IPS-18a (cell line): ENCODE measurements around the gene CUL7.

Experiments
- H3K27ac ChIP-seq: one replicate; pipeline ENCODE4 v1.5.1; 2013; ENCODE audit warnings: low read length
- H3K27me3 ChIP-seq: one replicate; pipeline ENCODE4 v1.6.1; 2013; ENCODE audit warnings: mild to moderate bottlenecking, low read length; ENCODE audit not compliant: control insufficient read depth, insufficient read depth
- H3K36me3 ChIP-seq: one replicate; pipeline ENCODE4 v1.6.1; 2013; ENCODE audit warnings: low read depth, low read length; ENCODE audit not compliant: control insufficient read depth
- H3K4me1 ChIP-seq: one replicate; pipeline ENCODE4 v1.6.1; 2013; ENCODE audit warnings: low read depth, low read length; ENCODE audit not compliant: control insufficient read depth
- H3K4me3 ChIP-seq: one replicate; pipeline ENCODE4 v1.5.1; 2013; ENCODE audit warnings: low read length
- H3K9ac ChIP-seq: one replicate; pipeline ENCODE4 v1.6.1; 2013; ENCODE audit warnings: mild to moderate bottlenecking, low read length, moderate library complexity
- H3K9me3 ChIP-seq: one replicate; pipeline ENCODE4 v1.6.1; 2013; ENCODE audit warnings: low read depth, low read length; ENCODE audit not compliant: control insufficient read depth

CUL7 gene

DNA sequence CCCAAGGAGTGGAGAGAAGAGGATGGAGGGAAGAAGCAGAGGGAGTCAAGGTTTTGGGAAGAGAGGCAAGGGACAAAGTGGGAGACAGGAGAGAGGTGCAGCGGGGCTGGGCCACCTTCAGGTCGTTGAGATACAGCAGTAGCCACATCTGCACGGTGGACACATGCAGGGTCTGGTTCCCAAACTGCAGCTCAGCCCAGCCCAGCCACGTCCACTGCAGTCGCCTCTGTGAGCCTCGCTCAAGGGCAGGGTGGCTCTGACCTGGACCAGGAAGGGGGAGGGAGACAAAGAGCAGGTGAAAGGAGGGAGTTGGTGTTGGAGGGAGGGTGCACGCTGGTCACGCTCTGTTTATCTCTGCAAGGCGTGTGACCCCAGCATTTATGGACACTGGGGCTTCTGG is 14.9 kb downstream of the CUL7 start:
- no peak overlapping the region for H3K27ac ChIP-seq
- H3K36me3 ChIP-seq, result peaks cover 32% of the 10 kb centered on the region
- H3K27me3 ChIP-seq, result no peaks in the 10 kb centered on the region
- no peaks in the 10 kb centered on the region for H3K4me1 ChIP-seq
- no peak overlapping the region for H3K9ac ChIP-seq
- H3K4me3 ChIP-seq, result no peak overlapping the region
- no peaks in the 10 kb centered on the region for H3K9me3 ChIP-seq

DNA sequence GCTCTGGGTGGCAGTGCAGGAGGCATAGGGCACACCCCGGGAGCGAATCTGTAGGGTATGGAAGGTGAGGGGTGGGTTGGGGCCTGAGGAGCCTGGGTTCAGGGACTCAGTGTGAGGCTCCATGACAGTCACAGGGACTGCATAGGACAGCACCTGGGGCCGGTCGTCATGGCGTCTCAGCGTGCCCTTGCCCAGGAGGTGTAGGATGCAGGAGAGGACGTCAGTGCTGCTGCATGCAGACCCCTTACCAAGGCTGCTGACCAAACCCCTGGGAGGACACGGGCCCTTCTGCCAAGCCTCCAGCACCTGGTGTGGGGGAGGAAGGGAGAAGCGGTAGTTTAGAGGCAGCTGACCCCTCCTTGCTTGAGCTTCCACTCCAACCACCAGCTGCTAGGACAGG is 15.9 kb downstream of the CUL7 start:
- Histone ChIP-seq H3K4me3 (no peak overlapping the region), H3K27me3 (no peaks in the 10 kb centered on the region), H3K36me3 (peaks cover 24% of the 10 kb centered on the region), H3K27ac (no peak overlapping the region), H3K9me3 (no peaks in the 10 kb centered on the region), H3K9ac (no peak overlapping the region), H3K4me1 (no peaks in the 10 kb centered on the region)

DNA sequence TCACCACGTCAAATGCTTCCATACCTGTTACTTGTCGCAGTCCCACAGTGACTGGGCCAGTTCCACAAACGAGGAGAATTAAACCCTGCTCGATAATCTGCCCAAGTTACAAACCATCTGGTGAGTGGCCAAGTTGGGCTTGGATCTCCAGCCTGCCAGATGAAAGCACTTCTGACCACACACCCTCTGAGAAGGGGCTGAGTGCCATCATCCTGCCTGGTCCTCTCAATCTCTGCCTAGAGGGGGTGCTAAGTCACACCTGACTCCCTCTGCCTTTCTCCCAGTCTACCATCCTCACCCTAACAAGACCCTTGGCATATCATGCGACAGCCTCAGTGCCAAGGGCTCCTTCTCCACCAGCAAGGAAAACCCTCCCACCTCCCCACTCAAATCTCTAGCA is 16.5 kb downstream of the CUL7 start:
- H3K4me3 ChIP-seq, result no peak overlapping the region
- no peak overlapping the region for H3K27ac ChIP-seq
- no peak overlapping the region for H3K9ac ChIP-seq
- H3K36me3 ChIP-seq, result peaks cover 26% of the 10 kb centered on the region
- H3K4me1 ChIP-seq, result no peaks in the 10 kb centered on the region
- no peaks in the 10 kb centered on the region for H3K9me3 ChIP-seq
- H3K27me3 ChIP-seq, result no peaks in the 10 kb centered on the region

DNA sequence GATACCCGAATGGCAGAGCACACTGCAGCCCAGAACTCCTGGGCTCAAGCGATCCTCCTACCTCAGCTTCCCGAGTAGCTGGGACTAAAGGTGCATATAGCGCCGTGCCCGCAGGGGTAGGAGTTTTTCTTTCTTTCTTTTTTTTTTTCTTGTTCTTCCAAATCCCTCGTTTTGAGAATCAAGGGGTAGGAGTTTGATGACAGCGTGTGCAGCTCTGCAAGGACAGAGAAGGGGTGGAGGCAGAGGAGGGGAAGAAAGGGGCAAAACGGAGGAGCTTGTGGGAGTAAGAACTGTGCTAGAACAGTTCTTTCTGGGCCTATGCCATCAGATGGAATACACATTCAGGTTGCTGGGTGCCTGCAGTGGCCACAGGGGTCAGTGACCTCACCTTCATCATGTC is 16.9 kb downstream of the CUL7 start:
- no peak overlapping the region for H3K27ac ChIP-seq
- no peaks in the 10 kb centered on the region for H3K4me1 ChIP-seq
- no peaks in the 10 kb centered on the region for H3K9me3 ChIP-seq
- H3K27me3 ChIP-seq, result no peaks in the 10 kb centered on the region
- H3K9ac ChIP-seq, result no peak overlapping the region
- H3K4me3 ChIP-seq, result no peak overlapping the region
- H3K36me3 ChIP-seq, result peaks cover 31% of the 10 kb centered on the region

DNA sequence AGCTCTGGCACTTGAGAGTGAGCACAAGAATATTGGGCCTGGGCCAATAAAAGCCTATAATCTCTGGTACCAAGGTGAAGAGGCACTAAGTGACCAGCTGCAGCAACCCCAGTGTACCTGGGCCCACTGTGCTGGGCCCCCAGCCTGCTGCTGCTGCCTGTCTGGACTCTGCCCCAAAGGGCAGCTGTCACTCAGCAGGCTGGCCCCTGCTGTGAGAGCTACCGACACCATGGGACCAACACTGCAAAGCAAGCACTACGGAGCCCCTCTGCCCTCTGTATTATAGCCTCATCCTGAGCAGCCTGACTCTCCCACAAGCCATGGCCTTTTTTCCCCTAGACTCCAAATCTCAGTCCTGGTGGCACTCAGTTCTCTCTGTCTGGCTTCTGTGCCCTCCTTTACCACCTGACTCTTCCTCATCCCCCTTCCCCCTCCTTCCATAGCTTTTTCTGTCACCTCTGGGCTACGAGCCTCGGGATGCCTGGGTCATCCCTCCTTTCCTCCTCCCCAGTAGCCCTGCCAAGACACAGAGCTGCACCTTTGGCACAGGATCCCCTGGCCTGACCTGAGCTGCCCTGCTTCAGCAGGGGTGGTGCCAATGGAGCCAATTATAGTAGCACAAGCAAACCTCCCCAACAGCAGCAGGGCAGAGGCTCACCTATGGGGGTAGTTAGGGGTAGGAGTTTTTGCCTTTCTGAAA is 18.0 kb downstream of the CUL7 start:
- H3K4me1 ChIP-seq, result no peaks in the 10 kb centered on the region
- no peak overlapping the region for H3K9ac ChIP-seq
- H3K9me3 ChIP-seq, result no peaks in the 10 kb centered on the region
- peaks cover 28% of the 10 kb centered on the region for H3K36me3 ChIP-seq
- H3K4me3 ChIP-seq, result no peak overlapping the region
- no peaks in the 10 kb centered on the region for H3K27me3 ChIP-seq
- H3K27ac ChIP-seq, result no peak overlapping the region

DNA sequence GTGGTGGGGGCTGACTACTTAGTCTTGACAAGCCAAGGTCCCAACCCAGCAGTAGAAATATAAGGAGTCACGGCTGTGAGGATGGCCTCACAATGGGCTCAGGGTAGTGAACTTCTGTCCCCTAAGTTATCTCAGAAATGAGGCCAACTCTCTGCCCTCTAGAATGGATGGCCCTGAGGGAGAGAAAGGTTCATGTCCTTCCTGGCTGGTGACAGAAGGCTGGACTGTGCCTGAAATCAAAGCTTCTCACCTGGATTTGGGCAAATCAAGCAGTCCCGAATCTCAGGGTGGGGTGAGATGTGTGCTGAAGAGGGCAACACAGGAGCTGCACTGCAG is 19.5 kb downstream of the CUL7 start:
- H3K36me3 ChIP-seq, result peaks cover 38% of the 10 kb centered on the region
- no peaks in the 10 kb centered on the region for H3K9me3 ChIP-seq
- no peak overlapping the region for H3K4me3 ChIP-seq
- no peaks in the 10 kb centered on the region for H3K27me3 ChIP-seq
- no peak overlapping the region for H3K27ac ChIP-seq
- no peak overlapping the region for H3K9ac ChIP-seq
- no peaks in the 10 kb centered on the region for H3K4me1 ChIP-seq

DNA sequence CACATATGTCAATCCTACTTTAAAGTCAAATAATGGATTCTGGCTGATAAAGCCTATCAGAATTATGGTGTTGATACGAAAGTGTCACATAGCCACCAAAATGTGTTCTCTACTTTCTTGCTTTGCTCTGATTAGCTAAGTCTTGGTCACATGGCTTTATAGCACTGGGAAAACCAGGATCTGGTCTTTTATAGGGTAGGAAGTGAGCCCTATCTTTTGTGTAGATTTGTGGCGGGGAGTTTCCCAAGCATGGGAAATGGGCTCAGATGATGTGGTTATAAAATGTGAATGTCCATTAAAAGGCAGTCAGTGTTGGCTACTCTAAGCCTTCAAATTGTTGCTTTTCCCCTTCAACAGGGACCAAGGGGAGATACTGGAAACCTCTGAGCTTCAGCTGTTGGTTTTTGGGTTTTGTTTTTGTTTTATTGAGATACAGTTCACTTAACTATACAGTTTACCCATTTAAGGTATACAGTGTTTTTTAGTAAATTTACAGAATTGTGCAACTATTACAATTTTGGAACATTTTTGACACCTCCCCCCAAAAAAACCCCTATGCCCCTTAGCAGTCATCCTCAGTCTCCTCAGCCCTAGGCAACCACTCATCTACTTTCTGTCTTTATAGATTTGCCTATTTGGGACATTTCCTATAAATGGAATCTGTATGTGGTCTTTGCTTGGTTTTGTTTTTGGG is 20.0 kb downstream of the CUL7 start:
- Histone ChIP-seq H3K27me3 (no peaks in the 10 kb centered on the region), H3K9me3 (no peaks in the 10 kb centered on the region), H3K27ac (no peak overlapping the region), H3K4me3 (no peak overlapping the region), H3K4me1 (no peaks in the 10 kb centered on the region), H3K9ac (no peak overlapping the region), H3K36me3 (peaks cover 41% of the 10 kb centered on the region)

DNA sequence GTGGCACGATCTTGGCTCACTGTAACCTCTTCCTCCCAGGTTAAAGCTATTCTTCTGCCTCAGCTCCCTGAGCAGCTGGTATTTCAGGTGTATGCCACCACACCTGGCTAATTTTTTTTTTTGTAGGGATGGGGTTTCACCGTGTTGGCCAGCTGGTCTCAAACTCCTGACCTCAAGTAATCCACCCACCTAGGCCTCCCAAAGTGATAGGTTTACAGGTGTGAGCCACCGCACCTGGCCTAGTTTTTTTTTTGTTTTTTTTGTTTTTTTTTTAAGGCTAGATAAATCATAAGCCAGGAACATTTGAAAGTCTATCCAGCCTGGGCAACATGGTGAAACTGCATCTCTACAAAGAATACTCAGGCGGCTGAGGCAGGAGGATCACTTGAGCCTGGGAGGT is 21.3 kb downstream of the CUL7 start:
- H3K27me3 ChIP-seq, result no peaks in the 10 kb centered on the region
- peaks cover 44% of the 10 kb centered on the region for H3K36me3 ChIP-seq
- H3K4me1 ChIP-seq, result no peaks in the 10 kb centered on the region
- no peaks in the 10 kb centered on the region for H3K9me3 ChIP-seq
- no peak overlapping the region for H3K4me3 ChIP-seq
- no peak overlapping the region for H3K27ac ChIP-seq
- H3K9ac ChIP-seq, result no peak overlapping the region

DNA sequence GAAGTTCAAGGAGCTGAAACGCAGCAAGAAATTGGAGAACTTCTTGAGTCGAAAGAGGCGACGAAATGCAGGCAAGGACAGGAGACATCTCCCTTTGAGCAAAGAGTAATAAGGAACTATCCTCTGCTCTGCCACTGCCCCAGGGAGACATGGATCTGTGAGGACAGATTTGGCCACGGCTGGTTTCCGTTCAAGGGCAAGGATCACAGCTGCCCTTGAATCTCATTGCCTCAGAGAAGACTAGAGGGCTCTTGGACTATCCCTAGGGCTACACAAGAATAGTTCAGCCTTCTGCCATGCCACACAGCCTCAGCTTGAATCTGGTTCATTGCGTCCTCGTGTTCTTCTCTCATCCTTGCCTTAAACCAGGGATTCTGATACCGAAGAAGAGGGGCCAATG is 24.5 kb downstream of the CUL7 start:
- Histone ChIP-seq H3K27ac (no peak overlapping the region), H3K4me3 (no peak overlapping the region), H3K9ac (no peak overlapping the region), H3K9me3 (no peaks in the 10 kb centered on the region), H3K4me1 (no peaks in the 10 kb centered on the region), H3K36me3 (peaks cover 63% of the 10 kb centered on the region), H3K27me3 (no peaks in the 10 kb centered on the region)

DNA sequence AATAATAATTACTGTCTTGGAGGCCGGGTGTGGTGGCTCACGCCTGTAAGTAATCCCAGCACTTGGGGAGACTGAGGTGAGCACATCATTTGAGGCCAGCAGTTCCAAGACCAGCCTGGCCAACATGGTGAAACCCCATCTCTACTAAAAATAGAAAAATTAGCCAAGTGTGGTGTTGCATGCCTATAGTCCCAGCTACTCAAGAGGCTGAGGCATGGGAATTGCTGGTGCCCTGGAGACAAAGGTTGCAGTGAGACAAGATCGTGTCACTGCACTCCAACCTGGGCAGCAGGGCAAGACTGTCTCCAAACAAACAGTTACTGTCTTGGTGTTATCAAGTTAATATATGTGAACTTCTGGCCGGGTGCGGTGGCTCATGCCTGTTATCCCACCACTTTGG is 27.3 kb downstream of the CUL7 start:
- Histone ChIP-seq H3K9ac (no peak overlapping the region), H3K9me3 (no peaks in the 10 kb centered on the region), H3K36me3 (peaks cover 54% of the 10 kb centered on the region), H3K4me3 (no peak overlapping the region), H3K4me1 (no peaks in the 10 kb centered on the region), H3K27me3 (no peaks in the 10 kb centered on the region), H3K27ac (no peak overlapping the region)

DNA sequence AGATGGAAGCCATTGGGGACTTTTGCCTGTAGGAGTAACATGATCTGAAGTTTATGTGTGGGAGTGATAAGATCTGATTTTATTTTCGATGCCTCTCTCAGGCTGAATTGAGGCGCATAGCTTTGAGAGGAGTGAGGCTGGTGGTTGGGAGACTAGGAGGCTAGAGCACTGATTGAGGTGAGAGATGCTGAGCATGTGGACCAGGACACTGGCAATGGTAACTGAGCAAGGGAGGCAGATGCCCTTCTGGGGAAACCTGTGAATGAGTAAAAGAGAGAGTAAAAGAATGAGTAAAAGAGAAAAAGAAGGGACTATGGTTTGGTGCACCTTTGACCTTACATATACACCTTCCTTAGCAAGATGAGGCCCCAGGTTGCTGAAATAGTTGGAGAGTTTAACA is 29.2 kb downstream of the CUL7 start:
- Histone ChIP-seq H3K4me3 (no peak overlapping the region), H3K9ac (no peak overlapping the region), H3K36me3 (peaks cover 50% of the 10 kb centered on the region), H3K9me3 (no peaks in the 10 kb centered on the region), H3K4me1 (no peaks in the 10 kb centered on the region), H3K27me3 (no peaks in the 10 kb centered on the region), H3K27ac (no peak overlapping the region)
